Measurements from ENCODE around the gene SPPL2B.
"Not testable (repeated sequence)": the region's sequence is repeated elsewhere in the genome, so short reads cannot be mapped to it uniquely, and the experiment has no call there.

SPPL2B gene

DNA sequence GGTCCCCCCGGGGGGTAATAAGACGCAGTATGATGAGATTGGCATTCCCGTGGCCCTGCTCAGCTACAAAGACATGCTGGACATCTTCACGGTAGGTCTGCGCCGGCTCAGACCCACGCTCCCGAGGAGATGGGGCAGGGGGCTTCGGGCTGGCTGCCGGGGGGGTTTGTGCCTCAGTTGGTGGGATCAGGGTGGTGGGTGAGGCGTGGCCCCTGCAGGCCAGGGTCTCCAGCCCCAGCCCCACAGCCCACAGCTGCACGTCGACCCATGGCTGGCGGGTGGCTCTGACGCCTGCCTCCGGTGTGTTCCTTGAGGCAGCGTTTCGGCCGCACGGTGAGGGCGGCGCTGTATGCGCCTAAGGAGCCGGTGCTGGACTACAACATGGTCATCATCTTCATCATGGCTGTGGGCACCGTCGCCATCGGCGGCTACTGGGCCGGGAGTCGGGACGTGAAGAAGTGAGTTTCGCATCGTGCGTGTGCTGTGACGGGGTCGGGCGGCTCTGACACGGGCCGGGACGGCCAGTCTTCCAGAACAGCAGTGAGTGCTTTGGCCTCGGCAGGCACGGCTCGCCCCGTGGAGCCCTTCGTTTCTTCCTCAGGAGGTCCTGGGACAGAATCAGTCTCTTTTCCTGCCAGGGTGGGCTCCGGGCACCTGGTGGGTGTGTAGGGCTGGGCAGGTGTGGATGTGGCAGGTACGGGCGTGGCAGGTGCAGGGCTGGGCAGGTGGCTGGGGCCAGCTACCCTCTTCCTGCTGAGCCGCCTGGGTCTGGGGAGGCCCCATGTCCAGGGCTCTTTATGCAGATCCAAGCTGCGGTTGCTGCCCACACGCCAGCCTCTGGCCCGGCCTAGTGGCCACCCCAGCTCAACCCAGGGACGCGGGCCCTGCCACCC lies 10.5 kb downstream of the SPPL2B start:
- DNase-seq: no peak

DNA sequence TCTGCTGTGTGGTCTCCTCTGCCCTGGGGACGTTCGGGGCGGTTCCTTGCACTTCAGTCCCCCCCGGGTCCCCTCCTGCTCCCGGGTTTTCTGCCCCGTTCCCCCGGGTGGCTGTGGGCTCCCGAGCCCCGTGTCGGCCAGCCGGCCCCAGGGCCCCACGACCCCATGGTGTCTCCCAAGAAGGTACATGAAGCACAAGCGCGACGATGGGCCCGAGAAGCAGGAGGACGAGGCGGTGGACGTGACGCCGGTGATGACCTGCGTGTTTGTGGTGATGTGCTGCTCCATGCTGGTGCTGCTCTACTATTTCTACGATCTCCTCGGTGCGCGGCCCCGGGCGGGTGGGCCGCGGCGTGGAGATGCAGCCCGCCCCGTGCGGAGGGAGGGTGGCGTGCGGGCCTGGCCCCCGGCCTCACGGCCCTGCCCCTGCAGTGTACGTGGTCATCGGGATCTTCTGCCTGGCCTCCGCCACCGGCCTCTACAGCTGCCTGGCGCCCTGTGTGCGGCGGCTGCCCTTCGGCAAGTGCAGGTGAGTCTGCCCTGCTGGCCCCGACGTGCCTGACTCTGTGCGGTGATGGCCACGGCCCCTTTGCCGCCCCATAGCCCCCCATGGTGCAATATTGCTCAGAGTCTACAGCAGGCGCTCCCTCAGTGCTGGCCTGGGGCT lies 11.3 kb downstream of the SPPL2B start:
- no peak for DNase-seq

DNA sequence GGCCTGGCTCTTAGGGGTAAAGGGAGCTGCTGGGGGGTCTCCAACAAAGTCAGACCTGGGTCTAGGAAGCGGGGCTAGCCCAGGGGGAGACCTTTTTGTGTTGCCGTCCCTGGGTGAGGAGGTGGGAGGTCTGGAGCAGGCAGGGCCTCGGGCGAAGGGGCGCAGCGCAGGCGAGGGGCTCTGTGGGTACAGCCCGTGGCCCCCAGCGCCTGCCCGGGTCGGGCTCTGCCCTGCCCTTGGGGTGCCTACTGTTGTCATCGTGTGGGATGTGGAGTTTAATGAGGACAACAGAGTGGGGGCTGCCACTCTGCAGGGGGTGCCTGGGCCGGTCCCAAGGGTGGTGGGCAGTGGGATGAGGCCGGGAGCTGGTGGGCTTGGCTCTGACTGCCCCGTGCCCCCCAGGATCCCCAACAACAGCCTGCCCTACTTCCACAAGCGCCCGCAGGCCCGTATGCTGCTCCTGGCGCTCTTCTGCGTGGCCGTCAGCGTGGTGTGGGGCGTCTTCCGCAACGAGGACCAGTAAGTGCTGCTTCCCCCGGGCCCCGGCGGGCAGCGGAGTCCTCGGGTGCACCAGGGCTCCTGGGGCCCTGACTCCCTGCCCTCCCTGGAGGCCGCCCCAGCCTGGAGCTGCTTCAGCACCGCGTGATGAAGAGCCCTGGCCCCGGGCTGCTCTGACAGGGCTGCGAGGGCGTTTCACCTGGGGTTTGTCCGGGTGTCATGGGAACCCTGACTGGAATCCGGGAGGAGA lies 12.2 kb downstream of the SPPL2B start:
- DNase-seq: no peak

DNA sequence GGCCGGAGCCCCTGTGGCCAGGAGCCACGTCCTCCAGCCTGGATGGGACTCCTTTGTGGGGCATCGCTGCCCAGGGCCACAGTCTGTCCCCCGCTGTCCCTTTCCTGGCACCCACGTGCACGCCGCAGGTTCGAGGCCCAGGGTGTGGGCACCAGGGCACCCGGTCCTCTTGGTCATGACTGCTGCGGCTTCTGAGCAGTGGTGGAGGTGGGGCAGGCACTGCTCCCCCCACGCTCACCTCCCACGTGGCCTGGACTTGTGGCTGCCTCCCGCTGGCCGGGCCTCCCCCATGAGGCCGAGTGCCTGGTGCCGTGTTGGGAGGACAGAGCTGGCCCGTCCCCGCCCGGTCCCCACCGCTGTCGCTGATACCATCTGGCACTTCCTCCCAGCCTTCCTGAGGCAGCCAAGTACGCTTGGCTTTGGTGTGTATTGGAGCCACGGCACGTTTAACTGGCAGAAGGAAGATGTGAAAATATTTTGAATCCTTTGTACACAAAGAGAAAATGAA lies 12.8 kb downstream of the SPPL2B start:
- DNase-seq: no peak

DNA sequence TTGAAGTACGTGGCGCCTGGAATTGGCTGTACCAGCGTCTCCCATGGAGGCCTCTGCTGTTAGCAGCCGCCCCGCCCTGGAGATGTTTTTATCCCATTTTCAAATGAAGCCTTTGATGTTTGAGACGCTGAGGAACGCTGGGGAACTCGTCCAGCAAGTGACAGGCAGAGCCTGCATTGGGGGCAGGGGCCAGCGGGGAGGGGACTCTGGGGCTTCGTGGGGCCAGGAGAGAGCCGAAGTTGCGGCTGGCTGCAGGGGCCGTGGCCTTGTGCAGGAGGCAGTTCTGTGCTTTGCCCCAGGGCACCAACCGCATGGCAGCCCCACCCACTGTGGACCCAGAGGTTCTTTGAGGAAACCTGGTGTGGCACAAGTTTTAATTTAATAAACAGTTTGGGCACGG lies 13.5 kb downstream of the SPPL2B start:
- no peak for DNase-seq

DNA sequence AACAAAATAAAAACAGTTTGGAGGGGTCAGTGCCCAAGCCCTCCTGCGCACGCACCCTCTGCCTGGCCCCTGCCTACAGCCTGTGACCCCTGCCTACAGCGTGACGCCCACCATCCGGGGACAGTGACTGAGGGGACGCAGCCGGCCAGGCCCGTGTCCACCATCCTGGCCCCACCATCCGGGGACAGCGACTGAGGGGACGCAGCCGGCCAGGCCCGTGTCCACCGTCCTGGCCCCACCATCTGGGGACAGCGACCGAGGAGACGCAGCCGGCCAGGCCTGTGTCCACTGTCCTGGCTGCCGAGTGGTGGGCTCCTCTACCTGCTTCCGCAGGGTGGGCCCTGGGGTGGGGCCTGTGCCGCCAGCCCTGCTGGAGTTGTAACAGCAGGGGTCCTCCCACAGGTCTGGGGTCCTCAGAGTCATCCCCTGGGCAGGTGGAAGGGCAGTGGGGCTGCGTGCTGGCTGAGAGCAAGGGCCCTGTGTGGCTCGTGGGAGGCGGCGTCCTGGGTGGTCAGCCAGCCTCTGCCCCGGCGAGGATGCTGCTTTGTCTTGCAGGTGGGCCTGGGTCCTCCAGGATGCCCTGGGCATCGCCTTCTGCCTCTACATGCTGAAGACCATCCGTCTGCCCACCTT lies 14.3 kb downstream of the SPPL2B start:
- no peak for DNase-seq

DNA sequence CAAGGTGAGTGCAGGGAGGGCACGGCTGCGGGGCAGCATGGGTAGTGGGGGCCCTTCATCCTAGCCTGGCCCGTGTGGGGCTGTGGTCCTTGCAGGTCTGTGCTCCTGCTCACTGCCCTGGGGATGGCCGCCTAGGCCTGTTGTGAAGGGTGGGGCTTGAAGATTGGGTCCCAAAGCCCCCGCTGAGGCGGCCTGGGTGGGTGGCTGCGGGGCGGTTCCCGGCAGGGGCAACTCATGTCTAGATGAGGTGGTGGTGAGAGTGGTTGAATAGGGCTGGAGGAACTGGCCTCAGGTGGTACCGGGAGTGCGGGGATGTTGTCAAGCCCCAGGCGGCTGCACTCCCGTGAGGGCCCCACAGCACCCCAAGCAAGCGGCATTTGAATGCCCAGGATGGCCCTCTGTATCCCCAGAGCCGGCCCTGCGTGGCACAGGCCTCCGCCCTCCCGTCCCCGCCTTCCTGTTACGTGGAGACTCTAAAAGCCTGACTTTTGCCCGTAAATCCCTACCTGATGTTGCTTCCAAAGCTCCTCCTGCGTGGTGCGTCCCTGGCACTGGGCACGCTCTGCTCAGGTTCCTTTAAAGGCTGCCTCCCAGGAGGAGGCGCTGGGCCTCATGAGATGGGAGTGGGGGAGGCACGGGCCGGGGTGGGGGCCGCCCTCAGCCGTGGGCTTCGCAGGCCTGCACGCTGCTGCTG lies 15.0 kb downstream of the SPPL2B start:
- DNase-seq: no peak

DNA sequence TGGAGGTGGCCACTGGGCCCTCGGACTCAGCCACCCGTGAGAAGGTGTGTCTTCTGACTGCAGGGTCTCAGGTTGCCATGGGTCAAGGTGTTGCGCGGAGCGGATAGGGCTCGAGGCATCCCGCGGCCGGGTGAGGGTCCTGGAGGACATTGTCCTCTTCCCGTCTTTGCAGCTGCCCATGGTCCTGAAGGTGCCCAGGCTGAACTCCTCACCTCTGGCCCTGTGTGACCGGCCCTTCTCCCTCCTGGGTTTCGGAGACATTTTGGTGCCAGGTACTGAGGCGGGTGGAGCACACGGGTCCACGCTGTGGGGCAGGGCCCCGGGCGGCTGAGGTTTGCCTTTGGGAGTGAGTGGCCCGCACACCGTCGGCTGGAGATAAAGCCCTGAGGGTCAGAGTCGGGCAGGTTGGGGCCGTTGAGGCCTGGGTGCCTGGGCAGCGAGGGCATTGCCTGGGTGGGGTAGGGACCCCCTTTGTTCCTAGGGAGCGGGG lies 15.9 kb downstream of the SPPL2B start:
- no peak for DNase-seq

DNA sequence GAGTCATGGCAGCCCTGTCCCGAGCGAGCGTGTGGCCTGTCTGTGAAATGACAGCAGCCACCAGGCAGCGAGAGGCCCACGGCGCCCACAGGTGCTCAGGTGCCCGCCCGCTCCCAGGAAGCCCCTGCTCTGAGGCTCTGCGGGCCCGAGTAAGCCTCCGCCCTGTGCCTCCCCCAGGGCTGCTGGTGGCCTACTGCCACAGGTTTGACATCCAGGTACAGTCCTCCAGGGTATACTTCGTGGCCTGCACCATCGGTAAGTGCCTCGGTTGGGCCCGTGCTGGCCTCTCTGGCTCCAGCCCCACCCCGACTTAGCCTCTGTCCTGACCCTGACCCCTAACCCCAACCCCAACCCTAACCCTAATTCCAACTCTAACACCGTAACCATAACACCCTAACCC lies 16.6 kb downstream of the SPPL2B start:
- DNase-seq: no peak

DNA sequence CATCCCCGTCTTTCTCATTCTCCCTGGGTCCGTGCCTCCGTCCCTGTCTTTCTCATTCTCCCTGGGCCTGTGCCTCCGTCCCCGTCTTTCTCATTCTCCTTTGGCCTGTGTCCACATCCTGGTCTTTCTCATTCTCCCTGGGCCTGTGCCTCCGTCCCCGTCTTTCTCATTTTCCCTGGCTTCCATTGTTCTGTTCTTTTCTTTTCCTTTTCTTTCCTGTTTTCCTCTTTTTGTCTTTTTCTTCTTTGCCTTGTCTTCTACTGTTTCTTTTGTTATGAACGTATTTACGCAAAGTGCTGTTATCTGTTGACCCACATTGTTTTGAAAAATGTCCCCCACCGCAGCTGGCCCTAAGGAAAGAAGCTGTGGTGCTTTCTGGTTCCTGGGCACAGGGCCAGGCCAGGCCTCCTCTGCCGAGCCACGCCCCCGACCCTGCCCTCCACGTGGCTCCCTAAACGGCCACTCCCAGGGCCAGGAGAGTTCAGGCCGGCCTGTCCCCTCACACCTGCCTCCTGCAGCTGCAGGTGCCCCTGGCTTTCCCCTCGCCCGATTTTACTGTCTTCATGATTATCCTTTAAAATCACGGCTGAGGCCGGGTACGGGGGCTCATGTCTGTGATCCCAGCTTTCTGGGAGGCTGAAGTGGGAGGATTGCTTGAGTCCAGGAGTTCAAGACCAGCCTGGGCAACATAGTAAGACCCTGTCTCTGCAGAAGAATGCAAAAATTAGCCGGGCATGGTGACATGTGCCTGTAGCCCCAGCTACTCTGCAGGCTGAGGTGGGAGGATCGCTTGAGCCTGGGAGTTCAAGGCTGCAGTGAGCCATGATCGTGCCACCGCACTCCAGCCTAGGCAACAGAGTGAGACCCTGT lies 17.5 kb downstream of the SPPL2B start:
- DNase-seq: no peak

DNA sequence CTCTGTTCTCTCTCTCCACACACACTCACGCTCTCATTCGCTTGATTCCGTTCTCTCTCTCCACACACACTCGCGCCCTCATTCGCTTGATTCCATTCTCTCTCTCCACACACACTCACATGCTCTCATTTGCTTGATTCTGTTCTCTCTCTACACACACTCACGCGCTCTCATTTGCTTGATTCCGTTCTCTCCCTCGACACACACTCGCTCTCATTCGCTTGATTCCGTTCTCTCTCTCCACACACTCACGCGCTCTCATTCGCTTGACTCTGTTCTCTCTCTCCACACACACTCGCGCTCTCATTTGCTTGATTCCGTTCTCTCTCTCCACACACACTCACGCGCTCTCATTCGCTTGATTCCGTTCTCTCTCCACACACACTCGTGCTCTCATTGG lies 21.3 kb downstream of the SPPL2B start:
- not testable (repeated sequence) for DNase-seq

DNA sequence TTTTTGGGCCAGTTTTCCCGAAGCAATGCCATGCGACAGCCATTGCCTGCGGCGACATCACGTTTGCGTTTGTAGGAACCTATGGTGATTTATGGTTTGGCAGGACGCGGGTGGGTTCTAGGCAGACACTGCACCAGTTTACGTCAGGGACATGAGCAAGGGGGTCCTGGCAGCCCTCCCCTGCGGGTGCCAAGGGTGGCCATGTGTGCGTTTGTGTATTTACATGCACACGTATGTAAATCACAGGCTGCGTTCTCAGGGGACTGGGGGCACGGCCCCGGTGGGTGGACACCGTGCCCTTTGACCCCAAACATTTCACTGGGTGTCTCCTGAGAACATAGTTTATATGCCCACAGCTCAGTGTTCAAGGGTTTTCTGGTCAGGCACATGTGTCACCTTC lies 22.2 kb downstream of the SPPL2B start:
- no peak for DNase-seq

DNA sequence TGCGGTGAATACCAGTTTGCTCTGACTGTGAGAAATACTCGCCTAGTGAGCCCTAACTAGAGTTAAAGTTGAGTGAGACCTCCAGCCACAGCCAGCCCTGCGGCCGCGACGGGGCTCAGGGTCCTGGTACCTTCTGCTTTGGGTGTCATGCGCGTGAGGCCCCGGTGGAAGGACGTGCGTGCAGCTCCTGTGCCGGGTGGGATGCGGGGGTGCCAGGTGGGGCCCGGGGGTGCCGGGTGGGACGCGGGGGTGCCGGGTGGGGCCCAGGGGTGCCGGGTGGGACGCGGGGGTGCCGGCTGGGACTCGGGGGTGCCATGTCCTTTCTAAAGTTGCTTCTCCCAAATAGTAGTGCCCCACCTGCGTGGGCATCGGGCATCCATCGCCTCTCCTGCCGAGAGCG lies 23.1 kb downstream of the SPPL2B start:
- DNase-seq: no peak

DNA sequence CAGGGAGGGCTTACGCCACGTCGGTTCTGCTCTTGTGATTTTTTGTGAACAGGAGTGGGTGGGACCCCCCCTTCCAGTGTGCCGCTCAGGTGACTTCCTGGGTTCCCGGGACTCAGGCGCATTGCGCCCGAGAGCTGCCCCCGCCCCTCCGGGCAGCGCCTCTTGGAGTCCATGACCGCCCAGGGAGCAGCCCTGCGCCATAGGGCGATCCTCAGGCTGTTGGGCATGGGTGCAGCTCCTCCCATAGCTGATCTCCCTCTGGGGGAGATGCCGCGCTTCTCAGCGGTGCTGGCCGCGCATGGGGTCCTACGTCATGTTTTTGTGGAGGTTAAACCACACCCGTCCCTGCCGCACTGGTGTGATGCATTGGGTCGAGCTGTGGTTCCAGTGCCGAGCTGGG lies 23.6 kb downstream of the SPPL2B start:
- DNase-seq: no peak

DNA sequence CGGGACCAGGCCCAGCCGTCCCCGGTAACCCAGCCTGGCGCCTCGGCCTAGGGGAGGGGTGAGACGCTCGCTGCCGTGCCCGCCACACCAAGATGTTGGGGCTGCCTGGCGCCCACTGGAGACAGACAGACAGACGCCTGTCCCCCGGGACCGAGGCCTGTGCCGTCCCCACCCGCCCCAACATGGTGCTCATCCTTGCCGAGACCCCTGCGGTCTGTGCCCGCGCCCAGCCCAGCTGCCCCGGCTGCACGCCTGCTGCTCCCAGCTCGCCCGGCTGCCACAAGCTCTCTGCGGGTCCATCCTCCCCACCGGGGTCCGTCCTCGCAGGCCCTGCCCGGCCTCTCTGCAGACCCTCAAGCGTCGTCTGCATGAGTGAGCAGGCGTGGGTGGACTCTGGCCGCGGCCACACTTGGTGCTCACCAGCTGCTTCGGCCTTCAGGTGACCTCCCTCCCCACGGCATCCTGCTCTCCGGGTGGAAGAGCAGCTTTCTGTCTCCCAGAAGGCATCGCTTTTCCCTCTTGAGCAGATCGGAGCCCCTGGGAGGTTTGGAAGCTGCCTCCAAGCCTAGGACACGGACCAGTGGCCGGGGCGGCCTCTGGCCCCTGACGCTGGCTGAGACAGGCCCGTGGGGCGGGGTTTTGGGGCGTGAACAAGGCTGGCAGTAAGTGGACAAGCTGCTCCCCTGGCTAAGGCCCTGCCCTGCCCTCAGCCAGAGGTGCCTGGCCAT lies 24.8 kb downstream of the SPPL2B start:
- DNase-seq: no peak

DNA sequence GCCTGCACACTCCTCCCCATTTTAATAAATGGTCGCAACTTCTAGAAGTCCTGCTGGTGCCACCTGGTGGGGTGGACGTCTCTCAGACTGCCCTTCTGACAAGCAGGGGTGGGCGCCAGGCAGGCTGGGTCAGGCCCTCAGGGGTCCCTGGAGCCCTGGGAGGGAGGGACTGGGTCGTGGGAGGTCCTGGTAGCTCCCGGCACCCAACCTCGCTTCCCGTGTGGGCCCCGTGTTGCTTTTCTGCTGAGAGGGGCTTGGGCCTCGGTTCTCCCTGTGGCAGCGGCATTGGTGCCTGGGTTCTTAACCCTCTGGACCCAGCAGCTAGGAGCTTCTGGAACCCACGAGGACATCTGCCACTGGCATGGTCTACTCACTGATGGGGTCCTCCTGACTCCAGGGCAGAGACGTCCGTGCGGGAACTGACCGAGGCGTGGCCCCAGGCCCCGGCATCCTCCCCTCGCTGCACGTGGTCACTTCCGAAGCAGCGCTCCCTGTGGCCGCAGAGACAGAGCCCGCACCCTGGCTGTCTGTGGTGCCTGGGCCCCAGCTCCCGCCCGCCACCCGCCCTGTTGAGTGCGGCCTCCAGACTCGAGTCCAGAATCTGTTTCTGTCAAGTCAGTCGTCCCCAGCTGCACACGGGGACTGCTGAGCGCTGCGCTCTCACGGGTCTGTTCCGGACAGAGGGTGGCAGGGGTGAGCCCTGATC lies 25.6 kb downstream of the SPPL2B start:
- DNase-seq: no peak

DNA sequence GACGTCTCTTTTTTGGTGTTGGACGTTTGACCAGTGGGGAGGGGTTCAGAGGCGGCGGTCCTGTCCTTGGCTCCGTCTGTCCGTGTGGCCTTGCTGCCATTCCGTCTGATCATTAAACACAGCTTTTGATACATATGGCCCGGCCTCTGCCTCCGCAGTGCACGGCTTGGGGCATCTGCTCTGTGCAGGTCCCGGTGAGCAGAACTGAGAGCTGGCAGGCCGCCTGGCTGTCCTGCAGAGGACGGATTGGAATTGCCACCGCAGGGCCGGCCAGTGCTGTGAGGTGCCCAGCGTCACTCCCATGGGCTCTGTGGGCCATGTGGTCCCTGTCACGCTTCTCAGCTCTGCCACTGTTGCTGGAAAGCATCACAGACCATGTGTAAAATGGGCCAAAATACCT lies 26.2 kb downstream of the SPPL2B start:
- DNase-seq: no peak

DNA sequence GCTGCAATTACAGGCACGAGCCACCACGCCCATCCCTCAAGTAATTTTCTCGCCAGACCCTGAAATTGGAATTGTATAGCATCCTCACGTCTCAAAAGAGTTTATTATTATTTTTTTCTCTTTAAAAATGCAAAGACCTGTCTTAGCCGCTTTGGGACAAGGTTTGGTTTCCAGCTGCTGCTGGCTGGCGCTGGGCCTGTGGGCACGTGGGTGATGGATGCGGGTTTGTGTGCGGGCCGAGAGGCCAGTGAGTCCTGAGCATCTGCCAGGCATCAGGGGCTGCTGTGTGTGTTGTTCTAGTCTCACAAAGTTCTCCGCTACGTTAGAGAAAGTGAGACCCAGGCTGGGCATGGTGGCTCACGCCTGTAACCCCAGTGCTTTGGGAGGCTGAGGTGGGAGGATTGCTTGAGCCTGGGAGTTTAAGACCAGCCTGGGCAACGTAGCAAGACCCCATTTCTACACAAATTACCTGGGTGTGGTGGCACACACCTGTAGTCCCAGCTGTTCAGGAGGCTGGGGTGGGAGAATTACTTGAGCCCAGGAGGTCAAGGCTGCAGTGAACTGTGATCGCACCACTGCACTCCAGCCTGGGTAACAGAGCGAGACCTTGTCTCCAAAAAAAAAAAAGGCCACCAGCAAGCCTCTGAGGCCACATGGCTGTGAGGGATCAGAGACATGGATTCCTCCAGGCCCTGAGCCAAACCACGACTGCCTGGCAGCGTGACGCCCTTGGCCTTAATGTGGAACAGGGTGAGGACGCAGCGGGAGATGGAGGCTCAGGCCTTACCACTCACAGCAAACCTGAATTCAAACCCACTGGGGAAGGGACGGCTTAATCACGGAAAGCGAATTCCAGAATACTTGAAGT lies 26.9 kb downstream of the SPPL2B start:
- no peak for DNase-seq
